Articular chondrocyte of knee joint (primary cell): ENCODE results near the gene RHBDL1. TPM values are rescaled to one million over a fixed set of nuclear protein-coding genes. Genes with fewer than 3 reads are reported as not detected.

Experiments used
- total RNA-seq: library from RNA; depleted of rRNA; stranded (reverse); fragments of >200 nt; gene quantifications from 2 replicates; pipeline ENCODE4 v1.2.3, GENCODE V29; 2012

Gene RHBDL1
- 0.65 and 1.2 TPM in 2 replicates for total RNA-seq

DNA sequence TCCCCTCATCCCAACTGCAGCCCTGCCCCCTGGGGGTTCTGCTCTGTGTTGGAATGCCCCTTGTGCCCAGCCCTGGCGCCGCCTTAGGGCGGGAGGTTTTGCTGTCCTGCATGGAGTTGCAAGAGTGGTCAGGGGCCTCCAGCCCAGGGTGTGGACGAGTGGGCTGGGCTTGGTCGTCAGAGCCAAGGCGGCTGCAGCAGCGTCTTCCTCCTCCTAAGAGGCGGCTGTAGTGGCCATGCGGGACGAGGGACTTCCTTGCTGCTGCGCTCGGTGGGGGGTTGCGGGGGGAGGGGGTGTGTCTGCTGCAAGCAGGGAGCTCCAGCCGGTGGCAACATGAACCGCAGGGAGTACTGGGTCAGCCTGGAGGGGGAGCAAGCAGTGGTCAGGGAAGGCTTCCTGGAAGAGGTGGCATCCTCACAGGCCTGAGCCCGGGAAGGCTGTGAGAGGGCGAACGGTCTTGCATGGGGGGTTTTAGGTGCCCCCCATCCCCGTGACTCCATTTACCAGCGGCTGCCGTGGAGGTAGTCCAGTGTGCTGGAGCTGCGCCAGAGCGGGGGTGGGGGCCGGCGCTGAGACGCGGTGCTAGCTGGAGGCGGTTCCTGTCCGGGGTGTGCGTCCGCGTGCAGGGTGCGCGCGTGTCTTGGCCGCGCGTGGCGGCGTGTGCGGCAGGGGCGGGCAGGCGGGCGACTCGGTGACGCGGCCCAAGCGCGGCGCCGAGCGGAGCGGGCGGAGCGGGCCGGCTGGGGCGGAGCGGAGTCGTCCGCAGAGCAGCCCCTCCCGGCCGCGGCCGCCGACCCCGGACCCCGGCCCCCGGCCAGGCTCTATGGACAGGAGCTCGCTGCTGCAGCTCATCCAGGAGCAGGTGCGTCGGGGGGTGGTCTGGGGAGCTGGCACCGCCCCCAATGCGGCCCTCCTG lies at the start of gene RHBDL1:
RHBDL1 (plus strand) TSS at position 704 of the 916 bp plus-strand sequence; CDS start at position 824, 120 bp downstream.

DNA sequence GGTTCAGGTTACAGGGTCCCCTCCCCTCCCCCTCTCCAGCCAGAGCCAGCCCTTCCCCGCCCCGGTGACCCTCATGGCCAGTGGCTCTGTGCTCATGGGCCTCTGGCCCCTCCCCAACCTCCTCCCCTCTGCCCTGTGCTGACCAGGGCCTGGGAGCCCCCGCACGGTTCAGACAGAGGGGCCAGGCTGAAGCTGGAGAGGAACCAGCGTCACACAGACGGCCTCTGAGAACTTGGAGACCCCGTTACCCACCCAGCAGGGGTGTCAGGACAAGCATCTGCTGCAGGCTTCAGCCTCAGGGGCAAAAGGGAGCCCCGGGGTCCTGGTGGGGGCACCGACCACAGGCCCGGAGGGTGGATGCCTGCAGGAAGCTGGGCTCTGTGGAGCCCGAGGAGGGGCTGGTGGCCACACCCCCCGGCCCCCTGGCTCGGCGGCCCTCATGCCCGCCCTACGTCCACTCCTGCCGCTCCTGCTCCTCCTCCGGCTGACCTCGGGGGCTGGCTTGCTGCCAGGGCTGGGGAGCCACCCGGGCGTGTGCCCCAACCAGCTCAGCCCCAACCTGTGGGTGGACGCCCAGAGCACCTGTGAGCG lies 44.6 kb upstream of the RHBDL1 start, which contains the start of gene WFIKKN1:
WFIKKN1 (plus strand) TSS at position 171 of the 591 bp plus-strand sequence; CDS start at position 440, 269 bp downstream.

DNA sequence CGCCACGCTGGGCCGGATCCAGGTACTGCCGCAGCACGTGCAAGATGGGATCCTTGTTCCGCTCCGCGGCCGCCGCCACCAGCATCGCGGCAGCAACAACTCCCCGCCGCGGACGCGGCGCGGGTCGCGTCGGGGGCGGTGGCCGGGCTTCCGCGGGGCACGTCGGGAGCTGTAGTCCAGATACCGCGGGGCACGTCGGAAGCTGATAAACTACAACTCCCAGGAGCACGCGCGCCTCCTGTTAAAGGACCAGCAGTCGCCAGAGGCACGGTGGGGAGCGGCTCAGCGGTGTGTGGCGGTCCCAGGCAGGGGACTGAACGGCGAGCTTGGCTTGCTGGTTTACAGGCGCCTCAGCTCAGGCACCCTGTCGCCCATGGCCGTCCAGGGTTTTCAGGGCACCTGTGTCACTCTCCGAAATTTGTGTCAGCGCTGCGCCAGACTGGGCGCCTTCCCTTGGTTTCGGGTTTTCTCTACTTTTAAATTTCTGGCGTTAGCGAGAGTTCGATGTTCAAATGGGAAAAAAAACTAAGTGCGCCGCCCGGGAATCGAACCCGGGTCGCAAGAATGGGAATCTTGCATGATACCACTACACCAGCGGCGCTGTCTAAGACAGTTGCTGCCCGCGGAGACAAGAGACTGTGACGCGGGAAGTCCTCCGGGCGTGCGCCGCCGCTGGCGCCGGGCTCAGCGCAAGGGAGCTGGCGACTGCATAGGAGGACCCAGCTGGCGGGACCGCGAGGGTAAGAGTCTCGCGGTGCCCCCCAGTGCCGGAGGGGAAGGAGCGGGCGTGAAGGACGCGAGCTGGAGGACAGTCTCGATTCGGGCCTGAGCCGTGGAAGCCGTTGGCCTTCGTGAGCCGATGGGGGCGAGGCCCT lies 39.0 kb upstream of the RHBDL1 start, which contains the start of gene METTL26:
METTL26 (minus strand) TSS at position 100 of the 875 bp plus-strand sequence; CDS start at position 85, 15 bp downstream.

DNA sequence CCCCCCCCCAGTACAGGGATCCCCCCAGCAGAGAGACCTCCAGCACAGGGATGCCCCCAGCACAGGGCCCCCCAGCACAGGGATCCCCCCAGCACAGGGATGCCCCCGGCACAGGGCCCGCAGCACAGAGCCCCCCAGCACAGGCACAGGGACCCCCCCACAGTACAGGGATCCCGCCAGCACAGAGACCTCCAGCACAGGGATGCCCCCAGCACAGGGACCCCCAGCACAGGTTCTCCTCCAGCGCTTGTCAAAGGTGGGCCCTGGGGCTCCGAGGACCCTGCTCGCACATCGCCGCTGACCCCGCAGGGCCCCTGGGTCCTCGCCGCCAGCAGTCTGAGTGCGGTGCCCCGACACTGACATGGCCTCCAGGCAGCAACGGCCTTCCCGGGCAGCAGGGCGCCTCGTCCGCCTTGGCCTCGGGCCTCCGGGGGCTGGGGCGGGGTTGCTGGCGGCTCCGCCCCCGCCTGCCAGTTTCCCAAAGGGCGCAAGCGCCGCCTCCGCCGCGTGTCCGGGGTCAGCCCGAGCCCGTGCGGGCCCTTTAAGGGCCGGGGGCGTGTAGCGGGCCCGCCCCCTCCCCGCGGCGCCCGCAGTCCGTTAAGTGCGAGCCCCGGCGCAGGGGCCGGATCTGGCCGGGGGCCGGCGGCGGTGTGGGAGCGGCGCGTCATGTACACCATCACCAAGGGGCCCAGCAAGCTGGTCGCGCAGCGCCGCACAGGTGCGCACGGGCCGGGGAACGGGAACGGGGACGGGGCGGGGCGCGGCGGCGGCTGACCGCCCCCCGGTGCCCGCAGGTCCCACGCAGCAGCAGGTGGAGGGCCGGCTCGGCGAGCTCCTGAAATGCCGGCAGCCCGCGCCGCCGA lies 33.9 kb upstream of the RHBDL1 start, which contains the start of gene MCRIP2:
MCRIP2 (plus strand) TSS at position 503 of the 863 bp plus-strand sequence; CDS start at position 667, 164 bp downstream.

DNA sequence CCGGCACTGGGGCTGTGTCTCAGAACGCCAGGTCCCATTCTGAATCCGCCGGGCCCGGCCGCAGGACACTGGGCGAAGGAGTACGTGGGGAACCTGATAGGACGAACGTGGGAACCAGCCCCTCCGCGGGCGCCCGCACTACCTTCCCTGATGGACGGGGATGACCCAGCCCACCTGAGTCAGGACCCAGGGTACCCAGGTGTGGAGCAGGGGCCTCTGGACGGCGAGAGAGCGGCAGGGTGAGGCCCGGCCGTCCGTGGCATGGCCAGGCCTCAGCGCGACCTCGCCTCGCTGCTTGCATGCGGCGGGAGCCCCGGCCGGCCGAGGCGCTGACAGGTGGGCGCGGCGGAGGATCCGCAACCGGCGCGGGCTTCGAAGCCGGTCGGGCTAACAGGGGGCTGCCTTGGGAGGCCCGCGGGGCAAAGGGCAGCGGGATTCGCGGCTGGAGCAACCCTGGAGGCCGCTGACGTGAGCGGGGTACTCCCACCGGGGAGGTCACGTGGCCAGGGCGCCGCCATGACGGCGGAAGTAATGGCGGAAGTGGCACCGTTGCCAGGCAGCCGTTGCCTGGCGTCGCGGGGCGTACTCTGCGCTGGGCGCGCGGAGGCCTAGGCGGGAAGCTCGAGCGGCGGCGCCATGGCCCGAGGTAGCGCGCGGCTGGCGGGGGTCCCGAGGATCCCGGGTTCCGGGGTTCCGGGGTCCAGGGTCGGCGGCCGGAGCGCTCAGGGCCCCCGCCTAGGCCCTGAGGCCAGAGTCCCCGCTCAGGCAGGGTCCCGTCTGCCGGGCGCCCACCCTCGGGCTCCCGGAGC lies 26.5 kb upstream of the RHBDL1 start, which contains the start of gene WDR90:
WDR90 (plus strand) TSS at position 585 of the 809 bp plus-strand sequence; CDS start at position 637, 52 bp downstream.

DNA sequence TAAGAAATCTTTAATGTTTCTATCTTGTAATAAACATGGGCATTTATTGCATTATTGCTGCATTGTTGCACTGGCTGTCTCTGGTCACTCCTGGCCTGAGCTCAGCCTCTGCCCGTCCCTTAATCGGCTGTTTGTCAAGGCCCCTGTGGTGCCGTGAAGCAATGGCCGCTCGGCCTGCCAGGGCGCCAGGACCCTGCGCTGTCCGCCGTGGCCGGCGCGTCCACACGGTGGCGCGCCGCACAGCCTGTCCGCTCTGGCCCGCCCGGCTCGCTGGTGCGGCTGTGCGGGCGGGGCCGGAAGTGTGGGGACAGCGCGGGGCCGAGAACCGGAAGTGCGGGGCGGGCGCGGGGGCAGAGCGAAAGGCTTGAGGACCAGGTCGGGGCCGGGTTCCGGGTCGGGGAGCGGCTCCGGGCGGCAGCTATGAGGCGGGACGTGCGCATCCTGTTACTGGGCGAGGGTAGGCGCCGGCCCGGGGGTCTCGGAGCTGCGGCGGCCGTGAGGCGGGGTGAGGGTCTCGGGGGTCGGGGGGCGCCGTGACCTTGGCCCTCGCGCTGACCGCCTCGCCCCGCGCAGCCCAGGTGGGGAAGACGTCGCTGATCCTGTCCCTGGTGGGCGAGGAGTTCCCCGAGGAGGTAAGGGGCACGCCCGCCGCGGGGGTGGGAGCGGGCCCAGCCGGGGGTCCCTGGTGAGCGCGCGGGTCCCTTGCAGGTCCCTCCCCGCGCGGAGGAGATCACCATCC lies 7.5 kb upstream of the RHBDL1 start, which contains the start of gene RHOT2:
RHOT2 (plus strand) TSS at position 353 of the 739 bp plus-strand sequence; CDS start at position 421, 68 bp downstream.

DNA sequence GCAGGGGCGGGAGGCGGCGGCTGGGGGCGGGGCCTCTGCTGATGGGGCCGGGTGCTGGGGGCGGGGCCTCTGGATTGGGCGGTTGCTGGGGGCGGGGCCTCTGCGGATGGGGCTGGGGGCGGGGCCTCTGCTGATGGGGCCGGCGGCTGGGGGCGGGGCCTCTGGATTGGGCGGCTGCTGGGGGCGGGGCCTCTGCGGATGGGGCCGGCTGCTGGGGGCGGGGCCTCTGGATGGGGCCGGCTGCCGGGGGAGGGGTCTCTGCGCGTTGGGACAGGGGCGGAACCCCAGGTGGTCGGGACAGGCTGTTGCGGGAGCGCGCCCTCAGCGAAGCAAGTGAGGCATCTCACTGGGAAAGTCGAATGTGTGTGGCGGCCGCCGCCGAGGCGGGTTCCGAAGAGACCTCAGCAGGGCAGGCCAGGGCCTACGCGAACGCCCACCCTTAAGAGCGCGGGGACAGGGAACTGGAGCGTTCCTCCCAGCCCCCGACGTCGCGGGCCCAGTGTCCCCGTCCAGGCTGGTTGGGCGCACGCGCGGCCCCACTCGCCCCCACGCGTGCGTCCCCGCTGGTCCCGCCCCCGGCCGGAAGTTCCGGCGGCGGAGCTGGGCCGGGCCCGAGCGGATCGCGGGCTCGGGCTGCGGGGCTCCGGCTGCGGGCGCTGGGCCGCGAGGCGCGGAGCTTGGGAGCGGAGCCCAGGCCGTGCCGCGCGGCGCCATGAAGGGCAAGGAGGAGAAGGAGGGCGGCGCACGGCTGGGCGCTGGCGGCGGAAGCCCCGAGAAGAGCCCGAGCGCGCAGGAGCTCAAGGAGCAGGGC lies 4.5 kb downstream of the RHBDL1 start, which contains the start of gene STUB1:
STUB1 (plus strand) TSS at position 597 of the 811 bp plus-strand sequence; CDS start at position 713, 116 bp downstream.

DNA sequence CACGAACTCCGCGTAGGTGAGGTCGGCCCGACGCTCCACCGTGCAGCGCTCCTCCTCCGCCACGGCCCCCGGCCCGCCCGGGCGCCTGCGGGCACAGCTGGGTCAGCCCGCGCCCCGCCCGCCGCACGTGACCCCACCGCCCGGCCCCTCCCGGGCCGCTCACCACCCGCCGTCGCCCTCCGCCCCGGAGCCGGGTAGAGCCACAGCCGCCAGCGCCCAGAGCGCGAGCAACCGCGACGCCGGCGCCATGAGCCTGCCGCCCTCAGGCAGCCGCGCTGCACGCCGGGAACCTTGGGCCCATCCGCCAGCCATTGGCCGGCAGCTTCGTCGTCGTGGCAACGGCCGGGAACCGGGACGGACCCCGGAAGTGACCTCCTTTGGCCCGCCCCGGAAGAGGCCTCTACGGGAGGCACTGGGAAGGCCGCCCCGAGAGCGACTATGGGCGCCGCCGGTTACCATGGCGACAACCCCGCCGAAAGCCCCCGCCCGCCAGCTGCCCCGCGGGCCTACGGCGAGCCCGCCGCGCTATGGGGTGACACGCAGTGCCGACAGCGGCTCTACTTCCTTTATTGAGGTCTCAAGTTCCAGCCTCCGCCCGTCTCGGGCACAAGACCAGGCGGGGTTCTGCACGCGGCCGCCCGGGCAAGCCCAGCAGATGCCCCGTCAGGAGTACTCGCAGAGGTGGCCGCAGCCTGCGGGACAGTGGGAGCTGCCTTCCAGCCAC lies 8.8 kb downstream of the RHBDL1 start, which contains the start of gene JMJD8:
JMJD8 (minus strand) TSS at position 264 of the 724 bp plus-strand sequence; CDS start at position 249, 15 bp downstream.

DNA sequence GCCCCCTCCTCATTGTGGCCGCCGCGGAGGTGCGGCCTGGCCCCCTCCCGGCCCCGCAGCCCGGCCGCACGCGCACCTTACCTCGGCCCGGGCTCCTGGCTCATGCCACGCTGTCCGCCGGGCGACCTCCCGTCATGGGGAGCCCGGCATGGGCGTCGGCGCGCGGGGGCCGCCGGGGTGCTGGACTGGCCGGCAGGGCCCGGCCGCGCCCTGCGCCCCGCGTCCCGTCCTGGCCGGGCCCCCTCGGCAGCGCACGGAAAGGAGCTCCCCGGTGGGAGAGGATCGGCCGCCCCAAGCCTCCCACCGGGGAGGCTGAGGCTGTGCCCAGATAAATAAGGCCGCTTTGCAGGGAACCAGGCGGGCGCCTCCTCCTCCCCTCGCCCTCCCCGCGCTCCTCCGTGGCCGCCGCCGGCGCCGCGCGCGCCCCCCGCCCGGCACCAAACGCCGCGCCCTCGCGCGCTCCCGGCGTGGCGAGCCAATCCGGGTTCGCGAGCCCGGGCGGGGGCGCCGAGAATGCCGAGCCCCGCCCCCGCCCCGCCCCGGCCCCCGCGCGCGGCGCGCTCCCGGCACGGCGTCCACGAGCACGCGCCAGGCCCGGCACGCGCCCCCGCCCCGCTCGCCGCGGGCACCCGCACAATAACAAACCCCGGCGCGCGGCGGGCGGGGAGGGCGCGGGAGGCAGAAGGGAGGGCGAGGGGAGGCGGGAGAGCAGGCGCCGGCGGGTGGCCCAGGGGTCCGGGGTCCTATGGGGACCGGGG lies 30.1 kb downstream of the RHBDL1 start, which contains the start of gene FBXL16:
FBXL16 (minus strand) TSS at position 371 of the 758 bp plus-strand sequence. CDS start 8,396 bp downstream, outside the sequence.

DNA sequence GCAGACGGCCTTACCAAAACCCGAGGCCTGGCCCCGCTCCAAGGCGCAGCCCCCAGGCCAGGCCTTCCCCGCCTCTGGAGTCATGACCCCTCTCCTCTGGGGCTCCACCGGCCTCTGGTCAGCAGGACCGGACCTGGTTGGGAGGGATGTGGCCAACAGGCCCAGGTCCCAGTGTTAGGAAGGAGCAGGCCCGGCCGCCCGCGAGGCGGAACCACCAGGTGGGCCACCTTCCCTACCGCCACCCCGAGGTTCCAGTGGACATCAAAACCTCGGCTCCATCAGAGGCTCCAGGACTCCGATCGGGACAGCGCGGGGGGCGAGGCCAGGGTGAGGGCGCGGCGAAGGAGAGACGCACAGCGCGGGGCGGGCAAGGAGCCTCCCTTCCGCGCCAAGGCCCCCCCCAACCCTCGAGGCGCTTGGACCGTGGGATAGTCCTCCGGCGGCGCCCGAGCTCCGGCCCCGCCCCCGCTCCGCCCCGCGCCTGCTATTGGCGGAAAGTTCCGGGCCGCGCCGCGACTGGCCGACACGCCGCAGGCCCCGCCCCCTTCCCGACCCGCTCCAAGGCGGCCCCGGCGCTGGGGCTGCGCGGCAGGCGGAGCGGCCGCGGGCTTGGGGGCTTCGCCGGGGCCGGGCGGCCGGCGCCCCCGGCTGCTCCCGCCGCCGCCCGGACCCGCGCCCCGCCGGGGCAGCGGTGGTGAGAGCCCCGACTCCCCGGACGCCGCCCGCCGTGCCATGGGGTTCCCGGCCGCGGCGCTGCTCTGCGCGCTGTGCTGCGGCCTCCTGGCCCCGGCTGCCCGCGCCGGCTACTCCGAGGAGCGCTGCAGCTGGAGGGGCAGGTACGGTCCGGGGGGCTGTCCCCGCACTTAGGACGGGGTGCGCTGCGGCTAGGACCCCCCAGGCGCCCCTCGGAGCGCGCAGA lies 39.3 kb downstream of the RHBDL1 start, which contains the start of gene METRN:
METRN (plus strand) TSS at position 561 of the 919 bp plus-strand sequence; CDS start at position 733, 172 bp downstream.

DNA sequence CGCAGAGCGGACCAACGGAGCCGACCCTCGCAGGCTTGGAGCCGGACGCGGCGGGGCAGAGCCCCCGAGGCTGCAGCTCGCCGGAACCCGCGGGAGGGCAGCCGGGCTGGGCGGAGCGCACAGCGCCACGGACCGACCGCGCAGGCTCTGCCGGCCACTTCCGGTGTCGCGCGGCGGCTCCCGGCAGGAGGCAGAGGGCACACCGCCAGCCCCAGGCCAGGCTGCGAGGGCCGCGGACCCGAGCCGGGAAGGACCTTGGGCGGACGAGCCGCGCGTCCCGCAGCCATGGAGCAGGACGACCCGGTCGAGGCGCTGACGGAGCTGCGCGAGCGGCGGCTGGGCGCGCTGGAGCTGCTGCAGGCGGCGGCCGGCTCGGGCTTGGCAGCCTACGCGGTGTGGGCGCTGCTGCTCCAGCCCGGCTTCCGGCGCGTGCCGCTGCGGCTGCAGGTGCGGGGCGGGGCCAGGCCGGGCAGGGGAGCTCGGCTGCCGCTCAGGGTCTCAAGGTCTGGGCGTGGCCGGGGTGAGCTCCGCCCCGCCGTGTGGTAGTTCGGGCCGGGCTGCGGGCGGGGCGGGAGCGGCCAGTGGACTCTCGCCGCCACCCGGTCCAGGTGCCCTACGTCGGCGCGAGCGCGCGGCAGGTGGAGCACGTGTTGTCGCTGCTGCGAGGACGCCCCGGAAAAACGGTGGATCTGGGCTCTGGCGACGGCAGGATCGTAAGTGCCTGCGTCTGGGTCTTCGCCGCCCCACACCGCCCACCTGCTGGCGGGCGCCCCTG lies 45.7 kb downstream of the RHBDL1 start, which contains the start of gene ANTKMT:
ANTKMT (plus strand) TSS at position 157 of the 775 bp plus-strand sequence; CDS start at position 286, 129 bp downstream.

DNA sequence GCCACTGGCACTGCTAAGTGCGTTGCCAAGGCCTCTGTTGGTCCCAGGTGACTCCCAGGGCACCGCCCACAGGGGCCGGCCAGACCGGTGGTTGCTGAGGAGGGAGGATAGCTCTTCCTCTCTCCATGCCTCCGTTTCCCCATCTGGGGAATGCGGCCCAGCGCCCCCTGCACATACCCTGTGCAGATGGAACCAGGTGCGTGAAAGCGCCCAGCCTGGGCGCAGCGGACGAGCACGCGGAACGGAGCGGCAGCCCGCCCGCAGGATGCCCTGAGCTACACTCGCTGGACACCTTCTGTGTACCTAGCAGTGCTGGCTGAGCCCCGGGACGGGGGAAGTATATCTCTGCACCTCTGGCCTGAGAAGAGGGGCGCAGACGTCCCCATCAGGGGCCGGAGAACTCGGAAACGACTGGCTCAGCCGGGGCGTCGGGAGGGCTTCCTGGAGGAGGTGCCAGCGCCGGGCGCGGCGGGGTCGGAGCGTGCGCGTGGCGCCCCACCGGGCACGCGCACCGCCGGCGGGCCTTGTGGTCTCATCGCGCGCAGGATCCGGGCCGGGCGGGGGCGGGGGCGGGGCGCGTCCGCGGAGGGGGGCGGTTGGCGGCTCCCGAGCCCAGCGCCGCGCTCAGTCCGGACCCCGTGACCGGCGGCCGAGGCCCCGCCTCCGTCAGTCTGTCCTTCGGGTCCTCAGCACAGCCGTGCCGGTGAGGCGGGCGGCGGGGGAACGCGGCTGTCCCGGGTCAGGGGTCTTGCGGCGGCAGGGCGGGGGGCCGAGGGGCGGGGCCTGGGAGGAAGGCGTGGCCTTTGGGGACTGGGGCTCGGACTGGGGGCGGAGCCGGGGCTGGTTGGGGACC lies 51.2 kb downstream of the RHBDL1 start, which contains the start of the genes CCDC78 and HAGHL:
CCDC78 (minus strand) TSS at position 6 of the 853 bp plus-strand sequence. CDS start 76 bp downstream, outside the sequence.
HAGHL (plus strand) TSS at position 669 of the 853 bp plus-strand sequence. CDS start 404 bp downstream, outside the sequence.

